ENCODE results near the gene IGFLR1. TPM values are rescaled to one million over a fixed set of nuclear protein-coding genes. Genes with fewer than 3 reads are reported as not detected.

Gene IGFLR1
- 18.9 TPM for total RNA-seq

GRCh38 chr19:35742121-35742724, at the start of gene IGFLR1:
Gene IGFLR1 (minus strand): TSS chr19:35742452. CDS start chr19:35741180, 1,272 bp downstream.
- DNase-seq (ENCODE audit: low read depth in 2 of 3, low spot score in 2 of 3): peak in 2 of 3 donors; percentile 83 to 87

GRCh38 chr19:35791814-35792279, 49.6 kb upstream of the IGFLR1 start:
- no peak for DNase-seq (ENCODE audit: low read depth in 2 of 3, low spot score in 2 of 3)

- peak in 2 of 3 donors; percentile 11 to 15 for DNase-seq (ENCODE audit: low read depth in 2 of 3, low spot score in 2 of 3)
Observed at GRCh38 chr19:35790981-35791813, 48.9 kb upstream of the IGFLR1 start.

- no peak for DNase-seq (ENCODE audit: low read depth in 2 of 3, low spot score in 2 of 3)
Observed at GRCh38 chr19:35789978-35790944, 48.0 kb upstream of the IGFLR1 start.

GRCh38 chr19:35789195-35789977, 47.1 kb upstream of the IGFLR1 start:
- no peak for DNase-seq (ENCODE audit: low read depth in 2 of 3, low spot score in 2 of 3)

DNA sequence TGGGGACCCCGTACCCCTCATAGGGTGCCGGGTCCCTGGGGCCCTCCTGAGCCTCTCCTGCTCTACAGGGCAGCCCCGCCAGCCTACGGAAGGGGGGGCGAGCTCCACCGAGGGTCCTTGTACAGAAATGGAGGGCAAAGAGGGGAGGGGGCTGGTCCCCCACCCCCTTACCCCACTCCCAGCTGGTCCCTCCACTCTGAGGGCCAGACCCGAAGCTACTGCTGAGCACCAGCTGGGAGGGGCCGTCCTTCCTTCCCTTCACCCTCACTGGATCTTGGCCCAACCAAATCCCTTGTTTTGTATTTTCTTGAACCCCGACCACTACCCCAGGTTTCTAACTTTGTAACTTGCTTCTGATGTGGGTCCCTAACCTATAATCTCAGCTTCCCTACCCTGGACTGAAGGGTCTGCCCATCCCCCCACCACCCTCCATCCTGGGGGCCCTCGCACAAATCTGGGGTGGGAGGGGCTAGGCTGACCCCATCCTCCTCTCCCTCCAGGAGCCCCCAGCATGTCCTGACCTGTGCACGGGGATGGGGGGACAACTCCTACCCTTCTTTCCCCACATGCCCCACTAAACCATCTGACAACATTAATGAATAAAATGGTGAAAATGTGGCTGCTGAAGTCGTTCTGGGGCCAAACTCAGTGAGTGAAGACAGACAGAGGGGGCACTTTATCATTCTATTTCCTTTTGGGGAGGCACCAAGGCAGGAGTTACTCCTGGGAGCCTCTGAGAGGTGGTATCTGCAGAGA, 46.1 kb upstream of the IGFLR1 start:
- DNase-seq (ENCODE audit: low read depth in 2 of 3, low spot score in 2 of 3): no peak

DNA sequence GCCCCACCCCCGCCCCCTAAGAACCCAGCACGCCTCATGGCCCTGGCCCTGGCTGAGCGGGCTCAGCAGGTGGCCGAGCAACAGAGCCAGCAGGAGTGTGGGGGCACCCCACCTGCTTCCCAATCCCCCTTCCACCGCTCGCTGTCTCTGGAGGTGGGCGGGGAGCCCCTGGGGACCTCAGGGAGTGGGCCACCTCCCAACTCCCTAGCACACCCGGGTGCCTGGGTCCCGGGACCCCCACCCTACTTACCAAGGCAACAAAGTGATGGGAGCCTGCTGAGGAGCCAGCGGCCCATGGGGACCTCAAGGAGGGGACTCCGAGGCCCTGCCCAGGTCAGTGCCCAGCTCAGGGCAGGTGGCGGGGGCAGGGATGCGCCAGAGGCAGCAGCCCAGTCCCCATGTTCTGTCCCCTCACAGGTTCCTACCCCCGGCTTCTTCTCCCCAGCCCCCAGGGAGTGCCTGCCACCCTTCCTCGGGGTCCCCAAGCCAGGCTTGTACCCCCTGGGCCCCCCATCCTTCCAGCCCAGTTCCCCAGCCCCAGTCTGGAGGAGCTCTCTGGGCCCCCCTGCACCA, 45.1 kb upstream of the IGFLR1 start:
- no peak for DNase-seq (ENCODE audit: low read depth in 2 of 3, low spot score in 2 of 3)

DNA sequence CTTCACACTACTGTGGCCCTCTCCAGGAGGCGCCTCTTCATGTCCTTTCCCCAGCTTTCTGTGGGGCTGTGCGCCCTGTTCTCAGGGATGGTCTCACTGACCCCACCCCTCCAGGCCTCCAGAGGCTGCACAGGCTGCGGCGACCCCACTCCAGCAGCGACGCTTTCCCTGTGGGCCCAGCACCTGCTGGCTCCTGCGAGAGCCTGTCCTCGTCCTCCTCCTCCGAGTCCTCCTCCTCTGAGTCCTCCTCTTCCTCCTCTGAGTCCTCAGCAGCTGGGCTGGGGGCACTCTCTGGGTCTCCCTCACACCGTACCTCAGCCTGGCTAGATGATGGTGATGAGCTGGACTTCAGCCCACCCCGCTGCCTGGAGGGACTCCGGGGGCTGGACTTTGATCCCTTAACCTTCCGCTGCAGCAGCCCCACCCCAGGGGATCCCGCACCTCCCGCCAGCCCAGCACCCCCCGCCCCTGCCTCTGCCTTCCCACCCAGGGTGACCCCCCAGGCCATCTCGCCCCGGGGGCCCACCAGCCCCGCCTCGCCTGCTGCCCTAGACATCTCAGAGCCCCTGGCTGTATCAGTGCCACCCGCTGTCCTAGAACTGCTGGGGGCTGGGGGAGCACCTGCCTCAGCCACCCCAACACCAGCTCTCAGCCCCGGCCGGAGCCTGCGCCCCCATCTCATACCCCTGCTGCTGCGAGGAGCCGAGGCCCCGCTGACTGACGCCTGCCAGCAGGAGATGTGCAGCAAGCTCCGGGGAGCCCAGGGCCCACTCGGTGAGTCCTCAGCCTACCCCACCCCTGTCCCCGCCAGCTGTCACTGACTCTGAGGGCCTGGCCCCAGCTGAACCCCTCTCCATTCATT, 44.3 kb upstream of the IGFLR1 start:
- no peak for DNase-seq (ENCODE audit: low read depth in 2 of 3, low spot score in 2 of 3)

DNA sequence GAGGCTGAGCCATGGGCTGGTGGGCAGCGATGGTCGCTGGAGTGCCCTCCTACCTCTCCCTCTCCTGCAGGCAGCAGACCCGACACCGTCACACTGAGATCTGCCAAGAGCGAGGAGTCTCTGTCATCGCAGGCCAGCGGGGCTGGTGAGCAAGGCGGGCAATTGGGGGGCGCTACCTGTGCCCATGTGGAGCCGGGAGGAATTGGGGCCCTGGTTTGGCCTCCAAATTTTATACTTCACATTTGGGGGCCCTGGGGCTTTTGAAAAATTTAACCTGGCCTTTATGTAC, 43.0 kb upstream of the IGFLR1 start:
- DNase-seq (ENCODE audit: low read depth in 2 of 3, low spot score in 2 of 3): no peak

GRCh38 chr19:35784503-35785338, 42.5 kb upstream of the IGFLR1 start:
- DNase-seq (ENCODE audit: low read depth in 2 of 3, low spot score in 2 of 3): no peak

DNA sequence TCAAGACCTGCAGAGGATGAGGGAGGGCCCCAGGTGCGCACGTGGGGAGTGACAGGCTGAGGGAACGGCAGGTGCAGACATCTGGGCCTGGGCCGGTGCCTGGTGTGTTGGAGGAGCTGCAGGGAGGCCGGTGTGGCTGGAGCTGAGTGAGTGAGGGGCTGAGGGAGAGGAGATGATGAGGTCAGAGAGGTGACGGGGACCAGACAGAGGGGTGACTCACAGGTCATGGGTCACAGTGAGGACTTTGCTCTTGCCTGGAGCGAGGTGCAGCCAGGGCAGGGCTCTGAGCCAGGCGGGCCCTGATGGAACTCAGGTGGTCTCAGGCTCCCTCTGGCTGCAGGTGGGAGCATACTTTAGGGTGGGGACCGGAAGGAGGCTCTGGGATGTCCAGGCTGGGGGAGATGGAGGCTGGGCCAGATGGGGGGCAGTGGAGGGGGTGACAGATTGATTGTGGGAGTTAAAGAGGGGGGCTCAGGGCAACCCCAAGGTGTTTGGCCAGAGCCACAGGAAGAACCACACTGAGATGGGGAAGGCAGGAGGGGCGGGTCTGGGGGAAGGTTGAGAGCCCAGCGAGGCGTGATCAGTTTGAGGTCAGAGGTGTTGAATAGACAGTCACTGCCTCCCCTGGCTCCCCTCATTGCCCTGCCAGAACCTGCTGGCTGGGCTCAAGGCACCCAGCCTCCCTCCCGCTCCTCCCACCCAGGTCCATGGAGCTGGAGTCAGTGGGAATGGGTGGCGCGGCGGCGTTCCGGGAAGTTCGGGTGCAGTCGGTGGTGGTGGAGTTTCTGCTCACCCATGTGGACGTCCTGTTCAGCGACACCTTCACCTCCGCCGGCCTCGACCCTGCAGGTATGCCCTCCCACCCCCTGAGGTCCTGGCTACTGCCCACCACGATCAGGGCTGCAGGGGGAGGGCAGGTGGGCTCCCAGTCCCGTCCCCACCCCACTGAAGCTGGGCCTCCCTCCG, 41.5 kb upstream of the IGFLR1 start:
- DNase-seq (ENCODE audit: low read depth in 2 of 3, low spot score in 2 of 3): no peak

GRCh38 chr19:35782589-35782988, 40.3 kb upstream of the IGFLR1 start:
- DNase-seq (ENCODE audit: low read depth in 2 of 3, low spot score in 2 of 3): no peak

GRCh38 chr19:35781650-35782049, 39.4 kb upstream of the IGFLR1 start:
- DNase-seq (ENCODE audit: low read depth in 2 of 3, low spot score in 2 of 3): no peak

DNA sequence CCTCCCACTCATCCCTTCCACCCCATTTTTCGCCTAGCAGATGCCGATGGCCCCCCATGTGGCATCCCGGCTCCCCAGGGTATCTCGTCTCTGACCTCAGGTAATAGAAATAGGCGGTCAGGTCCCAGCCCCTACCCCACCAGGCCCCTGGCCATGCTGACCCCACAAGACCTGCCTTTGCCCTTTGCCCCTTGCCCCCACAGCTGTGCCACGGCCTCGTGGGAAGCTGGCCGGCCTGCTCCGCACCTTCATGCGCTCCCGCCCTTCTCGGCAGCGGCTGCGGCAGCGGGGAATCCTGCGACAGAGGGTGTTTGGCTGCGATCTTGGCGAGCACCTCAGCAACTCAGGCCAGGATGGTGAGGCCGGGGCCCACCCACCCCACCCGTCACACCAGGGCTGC, 38.5 kb upstream of the IGFLR1 start:
- DNase-seq (ENCODE audit: low read depth in 2 of 3, low spot score in 2 of 3): no peak

DNA sequence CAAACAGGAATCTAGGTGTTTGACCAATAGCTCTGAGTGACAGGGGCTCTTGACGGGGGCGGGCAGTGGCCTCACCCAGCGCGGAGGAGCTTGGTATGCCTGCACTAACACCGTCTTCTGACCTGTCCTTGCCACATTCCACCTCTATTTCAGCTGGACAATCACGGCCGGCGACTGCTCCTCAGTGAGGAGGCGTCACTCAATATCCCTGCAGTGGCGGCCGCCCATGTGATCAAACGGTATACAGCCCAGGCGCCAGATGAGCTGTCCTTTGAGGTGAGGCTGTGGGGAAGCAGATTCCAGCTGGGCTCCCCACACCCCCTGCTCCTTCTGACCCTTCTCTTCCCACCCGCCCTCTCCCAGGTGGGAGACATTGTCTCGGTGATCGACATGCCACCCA, 37.8 kb upstream of the IGFLR1 start:
- DNase-seq (ENCODE audit: low read depth in 2 of 3, low spot score in 2 of 3): no peak

GRCh38 chr19:35779033-35779432, 36.8 kb upstream of the IGFLR1 start:
- no peak for DNase-seq (ENCODE audit: low read depth in 2 of 3, low spot score in 2 of 3)
